Measurements from ENCODE around the gene NCS1.
"Not testable (repeated sequence)": the region's sequence is repeated elsewhere in the genome, so short reads cannot be mapped to it uniquely, and the experiment has no call there.

Gene NCS1

GRCh38 chr9:130265431-130266235 lies 93.4 kb downstream of the NCS1 start, which contains the start of gene HMCN2:
TSS of gene HMCN2 (plus strand) at chr9:130265760. CDS start at chr9:130265879, 119 bp downstream.
- no peak for DNase-seq

GRCh38 chr9:130266236-130267098 lies 94.3 kb downstream of the NCS1 start:
- no peak for DNase-seq

- DNase-seq, result no peak
Observed at GRCh38 chr9:130267930-130268329, 95.7 kb downstream of the NCS1 start.

- no peak for DNase-seq
Observed at GRCh38 chr9:130268521-130269211, 96.5 kb downstream of the NCS1 start.

- no peak for DNase-seq
Observed at GRCh38 chr9:130271473-130271872, 99.3 kb downstream of the NCS1 start.

GRCh38 chr9:130275156-130275555 lies 103.0 kb downstream of the NCS1 start:
- no peak for DNase-seq

GRCh38 chr9:130276121-130276520 lies 103.9 kb downstream of the NCS1 start:
- DNase-seq, result no peak

GRCh38 chr9:130276955-130277354 lies 104.8 kb downstream of the NCS1 start:
- DNase-seq, result no peak

- DNase-seq, result not testable (repeated sequence)
Observed at GRCh38 chr9:130277525-130277924, 105.3 kb downstream of the NCS1 start.

GRCh38 chr9:130283539-130284248 lies 111.5 kb downstream of the NCS1 start:
- no peak for DNase-seq

- no peak for DNase-seq
Observed at GRCh38 chr9:130284249-130284625, 112.0 kb downstream of the NCS1 start.

- DNase-seq, result no peak
Observed at GRCh38 chr9:130284690-130285089, 112.5 kb downstream of the NCS1 start.

- no peak for DNase-seq
Observed at GRCh38 chr9:130285271-130285670, 113.1 kb downstream of the NCS1 start.

- no peak for DNase-seq
Observed at GRCh38 chr9:130286072-130286770, 114.0 kb downstream of the NCS1 start.

Measured in 8988T (cell line).